B cell (primary cell): ENCODE measurements around the gene CDC42BPB. TPM values are rescaled to one million over a fixed set of nuclear protein-coding genes. Genes with fewer than 3 reads are reported as not detected.

Source experiments
- ATAC-seq: fragments of 200-7000 bp; cut with Tn5 transposase; one replicate; pipeline ENCODE4 v1.10.0; 2021; ENCODE audit warnings: low read depth, mild to moderate bottlenecking, moderate number of reproducible peaks, moderate library complexity
- CTCF ChIA-PET: fragments of 350-600 bp; sonication (Branson Sonifier 250); formaldehyde crosslinking; loops from one replicate; lab custom pipeline; 2021; ENCODE audit warnings: antibody characterized with exemption, inconsistent platforms; lab: Charles Lee
- POLR2A ChIA-PET: fragments of 350-600 bp; sonication (Branson Sonifier 250); formaldehyde crosslinking; loops from one replicate; lab custom pipeline; 2021; ENCODE audit warnings: antibody characterized with exemption; lab: Charles Lee
- DNase-seq: peaks from one replicate; pipeline ENCODE4 v3.0.0; 2013
- H2AFZ ChIP-seq: 2 replicates; pipeline ENCODE4 v1.6.1; 2012; ENCODE audit warnings: mild to moderate bottlenecking, low read depth, low read length; ENCODE audit not compliant: insufficient read depth, poor library complexity, severe bottlenecking
- H3K27ac ChIP-seq, 2 donors: 1 replicate in 1 of 2; 2 replicates in 1 of 2; pipeline ENCODE4 v1.5.1; 2012 to 2013; ENCODE audit warnings: low read length in 2 of 2, mild to moderate bottlenecking in 2 of 2, moderate library complexity in 1 of 2
- H3K27me3 ChIP-seq, 4 experiments: fragments of 200-600 bp in 1 of 4; sonication (generic) in 1 of 4; replicated peaks in 1 of 4; 1 replicate in 2 of 4; 2 replicates in 2 of 4; pipeline versions ENCODE4 v1.6.1 to v1.7.0; 2013 to 2016; ENCODE audit warnings: low read length in 3 of 4, mild to moderate bottlenecking in 2 of 4, mixed read lengths in 1 of 4, moderate library complexity in 1 of 4; ENCODE audit not compliant: insufficient read depth in 4 of 4, control insufficient read depth in 3 of 4; ENCODE audit errors: control extremely low read depth in 1 of 4
- H3K36me3 ChIP-seq, 2 experiments: replicated peaks in 1 of 2; 1 replicate in 1 of 2; 2 replicates in 1 of 2; pipeline versions ENCODE4 v1.6.1 to v1.7.1; 2013; ENCODE audit warnings: low read length in 1 of 2; ENCODE audit not compliant: insufficient read depth in 2 of 2, control insufficient read depth in 1 of 2; ENCODE audit errors: control extremely low read depth in 1 of 2, extremely low read depth in 1 of 2
- H3K4me1 ChIP-seq, 2 donors: fragments of 200-600 bp in 1 of 2; sonication (generic) in 1 of 2; 1 replicate in 1 of 2; 2 replicates in 1 of 2; pipeline versions ENCODE4 v1.5.1 to v1.6.1; 2013 to 2017; ENCODE audit warnings: low read length in 2 of 2; ENCODE audit not compliant: control insufficient read depth in 2 of 2, insufficient read depth in 2 of 2
- H3K4me2 ChIP-seq: replicated peaks from 2 replicates; pipeline ENCODE3; 2012; ENCODE audit warnings: mild to moderate bottlenecking, low read depth, low read length; ENCODE audit not compliant: poor library complexity, severe bottlenecking
- H3K4me3 ChIP-seq, 5 experiments: fragments of 200-600 bp in 1 of 5; sonication (generic) in 1 of 5; 1 replicate in 3 of 5; 2 replicates in 2 of 5; pipeline versions ENCODE4 v1.5.1 to v1.7.0; 2011 to 2016; ENCODE audit warnings: low read length in 4 of 5, mild to moderate bottlenecking in 4 of 5, low read depth in 2 of 5, control low read depth in 1 of 5, moderate library complexity in 1 of 5; ENCODE audit not compliant: insufficient read depth in 1 of 5; ENCODE audit errors: control extremely low read depth in 1 of 5, extremely low read depth in 1 of 5
- H3K79me2 ChIP-seq: fragments of 200-600 bp; sonication (generic); one replicate; pipeline ENCODE4 v1.6.0; 2016; ENCODE audit warnings: low read length; ENCODE audit not compliant: control insufficient read depth, insufficient read depth
- H3K9ac ChIP-seq: fragments of 200-600 bp; sonication (generic); 2 replicates; pipeline ENCODE4 v1.6.1; 2017; ENCODE audit warnings: mild to moderate bottlenecking, low read length, moderate library complexity
- H3K9me3 ChIP-seq, 3 donors: one replicate each; pipeline versions ENCODE4 v1.6.1 to v1.7.1; 2013; ENCODE audit warnings: low read length in 2 of 3; ENCODE audit not compliant: control insufficient read depth in 2 of 3, insufficient read depth in 1 of 3; ENCODE audit errors: control extremely low read depth in 1 of 3
- H4K20me1 ChIP-seq: 2 replicates; pipeline ENCODE4 v1.6.0; 2012; ENCODE audit warnings: mild to moderate bottlenecking, low read length; ENCODE audit not compliant: insufficient read depth, control insufficient read depth, poor library complexity, severe bottlenecking
- H3K27ac Mint-ChIP-seq: one replicate; pipeline ENCODE4 v1.8.0; 2021; ENCODE audit warnings: mixed read lengths
- H3K27me3 Mint-ChIP-seq: one replicate; pipeline ENCODE4 v1.8.0; 2021; ENCODE audit warnings: mixed read lengths
- H3K4me1 Mint-ChIP-seq: one replicate; pipeline ENCODE4 v1.8.0; 2021; ENCODE audit warnings: mixed read lengths
- H3K4me3 Mint-ChIP-seq: one replicate; pipeline ENCODE4 v1.8.0; 2021; ENCODE audit warnings: mixed read lengths
- H3K9me3 Mint-ChIP-seq: one replicate; pipeline ENCODE4 v1.8.0; 2022; ENCODE audit warnings: mixed read lengths; ENCODE audit not compliant: insufficient read depth
- CTCF ChIP-seq: fragments of 200-600 bp; IDR thresholded peaks from one replicate; pipeline ENCODE4 v1.8.0; 2022; ENCODE audit warnings: antibody characterized with exemption, mild to moderate bottlenecking
- EZH2 ChIP-seq: IDR thresholded peaks from 2 replicates; pipeline ENCODE4 v1.6.1; 2012; ENCODE audit warnings: borderline replicate concordance, low read depth, mild to moderate bottlenecking, moderate library complexity, low read length; ENCODE audit not compliant: insufficient read depth, poor library complexity, severe bottlenecking
- WGBS: methylation state at CpG from one replicate; pipeline ENCODE4 v1.1.5; 2013; ENCODE audit warnings: missing lambda C conversion rate; ENCODE audit not compliant: insufficient coverage; 5-methylcytosine and 5-hydroxymethylcytosine counted together
- intact Hi-C: fragments of 100-400 bp; cut with micrococcal nuclease; formaldehyde crosslinking; loops from one replicate; pipeline ENCODE4 v1.10.0; 2022
- polyA plus RNA-seq: library from polyadenylated mRNA; depleted of rRNA; stranded (reverse); fragments of >200 nt; gene quantifications from 2 replicates; pipeline ENCODE4 v1.2.3, GENCODE V29; 2012
- total RNA-seq, 2 donors: library from RNA; stranded (reverse); fragments of 120-200 nt in 1 of 2; gene quantifications; 1 replicate in 1 of 2; 2 replicates in 1 of 2; pipeline versions ENCODE4 v1.2.3 to v1.2.4, GENCODE V29; 2013 to 2022

Gene CDC42BPB
- total and polyA plus RNA-seq, 2 donors (not counting 1 experiment from before 2014, with no cell fraction given): 23.9 to 52.5 TPM

- 100% methylated on average over 1 of the region's 8 CpGs for WGBS
- DNase-seq: no peak
- no peaks in the 10 kb centered on the region for H3K27me3 Mint-ChIP-seq
- CTCF ChIA-PET: interaction anchor here (0.9 kb wide), 1 partner anchor 20 kb away, joined by 3 read pairs; no protein-coding TSS in a partner anchor
- POLR2A ChIA-PET: interaction anchor here (0.7 kb wide), 1 partner anchor 19 kb away, joined by 3 read pairs; no protein-coding TSS in a partner anchor
- no peaks in the 10 kb centered on the region for H3K36me3 ChIP-seq
- peak overlapping the region; percentile 90 for H3K4me2 ChIP-seq
- no peak for ATAC-seq
- peaks cover 0 to 3% (median 0%) of the 10 kb centered on the region in 3 donors for H3K9me3 ChIP-seq
- H4K20me1 ChIP-seq: peaks cover 8% of the 10 kb centered on the region
- no peak for TF ChIP-seq EZH2
- no peak for TF ChIP-seq CTCF
- peaks cover 36% of the 10 kb centered on the region for H3K4me1 Mint-ChIP-seq
- H3K9ac ChIP-seq: no peak overlapping the region
- H3K79me2 ChIP-seq: peaks cover 20% of the 10 kb centered on the region
- H3K4me3 Mint-ChIP-seq: peak overlapping the region; percentile 83
- intact Hi-C loops: loop anchor here (5.0 to 10.0 kb wide), 3 partner anchors 131 to 1093 kb away; partner anchors contain the start of genes AMN, DYNC1H1 and TRAF3
- peaks cover 0 to 7% (median 0%) of the 10 kb centered on the region in 4 experiments for H3K27me3 ChIP-seq
- H3K9me3 Mint-ChIP-seq: no peaks in the 10 kb centered on the region
- H3K4me1 ChIP-seq: peaks cover 20 to 23% of the 10 kb centered on the region in 2 donors
- no peak overlapping the region for H3K4me3 ChIP-seq
- no peak overlapping the region for H2AFZ ChIP-seq
- H3K27ac ChIP-seq: no peak overlapping the region
- peak overlapping the region; percentile 61 for H3K27ac Mint-ChIP-seq
These were observed 1.7 kb downstream of the CDC42BPB start for GRCh38 chr14:103055695-103056094.

- H3K4me1 Mint-ChIP-seq: peaks cover 26% of the 10 kb centered on the region
- H4K20me1 ChIP-seq: peaks cover 13% of the 10 kb centered on the region
- H3K9me3 Mint-ChIP-seq: no peaks in the 10 kb centered on the region
- TF ChIP-seq CTCF: no peak
- no peak for TF ChIP-seq EZH2
- no peak for ATAC-seq
- H3K4me2 ChIP-seq: peak overlapping the region; percentile 25
- WGBS: 32% methylated on average over 6 of the region's 10 CpGs
- no peaks in the 10 kb centered on the region for H3K36me3 ChIP-seq
- intact Hi-C loops: loop anchor here (10.0 kb wide), 2 partner anchors 128 to 278 kb away; partner anchors contain the start of genes AMN and TRAF3
- H3K4me3 ChIP-seq: no peak overlapping the region
- H2AFZ ChIP-seq: no peak overlapping the region
- H3K27me3 Mint-ChIP-seq: no peaks in the 10 kb centered on the region
- H3K9ac ChIP-seq: no peak overlapping the region
- peaks cover 14 to 16% of the 10 kb centered on the region in 2 donors for H3K4me1 ChIP-seq
- no peak overlapping the region for H3K27ac ChIP-seq
- H3K9me3 ChIP-seq: no peaks in the 10 kb centered on the region
- H3K27ac Mint-ChIP-seq: peak overlapping the region; percentile 15
- H3K4me3 Mint-ChIP-seq: no peak overlapping the region
- POLR2A ChIA-PET: no interaction called here
- H3K27me3 ChIP-seq: no peaks in the 10 kb centered on the region
- peaks cover 31% of the 10 kb centered on the region for H3K79me2 ChIP-seq
- DNase-seq: peak; percentile 31
- CTCF ChIA-PET: interaction anchor here (0.6 kb wide), 1 partner anchor 356 kb away, joined by 5 read pairs; no protein-coding TSS in a partner anchor
These were observed 4.9 kb downstream of the CDC42BPB start for GRCh38 chr14:103052407-103052806.
